Activated effector memory CD4-positive, alpha-beta T cell treated with Interleukin-2 at 50 U/mL for 16 hours (primary cell): ENCODE data around the gene PPHLN1.
"Not testable (repeated sequence)": the region's sequence is repeated elsewhere in the genome, so short reads cannot be mapped to it uniquely, and the experiment has no call there.

ENCODE experiments used
- DNase-seq: peaks from one replicate; pipeline ENCODE4 v3.0.0-alpha.2; 2020

Gene PPHLN1

DNA sequence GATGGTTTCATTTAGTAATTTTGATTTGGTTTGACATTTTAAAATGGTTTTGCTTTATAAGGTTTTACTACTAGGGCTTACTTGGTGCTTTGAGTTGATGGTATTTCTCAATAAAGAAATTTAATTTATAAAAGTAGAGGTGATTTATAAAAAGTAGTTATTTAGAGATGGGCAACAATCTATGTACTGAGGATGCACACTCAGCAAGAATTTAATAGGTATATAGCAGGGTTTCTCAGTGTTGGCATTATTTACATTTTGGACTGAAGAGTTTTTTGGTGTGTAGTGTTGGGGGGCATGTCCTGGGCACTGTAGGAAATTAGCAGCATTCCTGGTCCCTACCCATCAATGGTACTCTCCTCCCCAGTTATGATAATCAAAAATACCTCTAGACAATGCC, 47.7 kb downstream of the PPHLN1 start:
- DNase-seq: no peak

GRCh38 chr12:42380733-42381132, 54.8 kb downstream of the PPHLN1 start:
- no peak for DNase-seq

DNA sequence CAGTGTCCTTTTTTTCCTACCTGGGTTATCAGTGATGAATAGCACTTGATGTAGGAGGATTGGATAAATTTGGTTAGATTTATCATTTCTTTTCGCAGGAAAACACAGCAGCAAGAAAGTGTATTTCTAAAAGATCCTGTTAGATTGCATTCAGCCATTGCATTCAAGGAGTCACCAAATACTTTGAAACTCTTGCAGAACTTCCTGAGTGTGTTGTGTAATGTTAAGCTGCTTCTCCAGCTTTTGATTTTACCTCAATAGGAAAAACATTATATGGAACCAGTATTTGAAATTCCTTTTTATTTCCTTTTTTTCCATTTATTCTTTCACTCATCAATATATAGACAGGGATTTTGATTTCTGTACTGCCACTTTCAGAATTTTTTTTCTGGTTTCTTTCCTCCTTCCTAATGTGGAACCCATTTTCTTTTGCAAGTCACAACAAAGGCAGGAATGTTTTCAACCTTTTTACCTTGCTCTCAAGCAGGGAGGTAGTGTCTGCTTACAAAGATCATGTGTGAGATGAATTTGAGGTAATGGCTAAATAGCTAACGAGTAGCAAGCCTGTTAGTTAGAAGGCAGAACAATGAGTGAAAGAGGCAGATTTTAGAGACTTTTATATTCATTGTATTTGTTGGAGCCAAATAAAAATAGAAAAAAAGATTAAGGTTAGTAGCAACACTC, 56.2 kb downstream of the PPHLN1 start:
- no peak for DNase-seq

- no peak for DNase-seq
Observed at GRCh38 chr12:42385326-42385841, 59.4 kb downstream of the PPHLN1 start.

- no peak for DNase-seq
Observed at GRCh38 chr12:42386308-42386707, 60.3 kb downstream of the PPHLN1 start.

GRCh38 chr12:42388086-42388485, 62.1 kb downstream of the PPHLN1 start:
- DNase-seq: not testable (repeated sequence)

- no peak for DNase-seq
Observed at GRCh38 chr12:42394429-42394828, 68.5 kb downstream of the PPHLN1 start.

DNA sequence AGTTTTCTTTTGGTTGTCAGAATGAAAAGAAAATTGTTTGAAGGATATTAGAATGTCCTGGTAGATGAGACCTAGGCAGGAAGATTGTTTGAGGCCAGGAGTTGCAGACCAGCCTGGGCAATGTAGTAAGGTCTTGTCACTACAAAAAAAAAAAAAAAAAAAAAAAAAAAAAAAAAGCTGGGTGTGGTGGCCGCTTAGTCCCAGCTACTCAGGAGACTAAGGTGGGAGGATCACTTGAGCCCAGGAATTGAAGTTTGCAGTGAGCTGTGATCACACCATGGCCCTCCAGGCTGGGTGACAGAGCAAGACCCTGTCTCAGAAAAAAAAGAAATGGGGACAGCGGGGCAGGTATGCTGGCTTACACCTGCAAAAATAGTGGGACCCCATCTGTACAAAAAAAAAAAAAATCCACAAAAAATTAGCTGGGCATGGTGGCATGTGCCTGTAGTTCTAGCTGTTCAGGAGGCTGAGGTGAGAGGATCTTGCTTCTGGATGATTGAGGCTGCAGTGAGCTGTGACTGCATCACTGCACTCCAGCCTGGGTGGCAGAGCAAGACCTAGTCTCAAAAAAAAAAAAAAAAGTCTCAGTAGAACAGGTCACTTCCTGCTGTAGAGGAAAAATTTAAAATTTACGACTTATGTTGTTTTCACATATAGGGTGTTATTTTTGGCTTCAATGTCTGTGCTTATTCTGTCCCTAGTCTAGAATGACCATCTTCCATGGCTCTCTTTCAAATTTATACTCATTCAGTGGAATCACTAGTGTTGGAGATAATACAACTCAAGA, 70.7 kb downstream of the PPHLN1 start:
- DNase-seq: no peak

DNA sequence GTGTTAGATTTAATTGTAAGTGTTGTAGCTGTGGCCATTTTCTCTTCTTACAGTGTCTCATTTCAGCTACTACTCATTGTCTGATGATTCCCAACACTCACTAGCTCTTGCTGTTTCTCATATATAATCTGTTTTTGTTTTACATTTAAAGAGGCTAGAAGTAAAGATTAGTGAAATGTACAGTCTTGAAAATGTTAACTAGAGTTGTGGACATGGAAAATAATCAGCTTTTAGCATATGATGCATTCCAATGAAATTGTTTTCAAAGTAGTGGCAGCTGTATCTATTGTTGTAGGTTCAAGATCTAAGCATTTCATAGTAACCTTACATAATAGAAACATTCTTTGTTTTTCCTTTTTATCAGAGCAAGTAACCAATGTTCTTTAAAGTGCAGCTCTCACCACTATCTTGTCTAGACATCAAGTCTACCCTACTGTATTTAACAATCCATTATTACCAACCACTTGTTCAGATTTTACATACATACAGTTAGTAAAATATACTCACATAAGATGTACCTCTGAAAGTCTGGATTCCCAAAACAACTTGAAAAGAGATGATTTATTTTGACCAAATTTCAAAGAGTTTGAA, 76.9 kb downstream of the PPHLN1 start:
- no peak for DNase-seq

GRCh38 chr12:42407306-42407705, 81.3 kb downstream of the PPHLN1 start:
- no peak for DNase-seq

DNA sequence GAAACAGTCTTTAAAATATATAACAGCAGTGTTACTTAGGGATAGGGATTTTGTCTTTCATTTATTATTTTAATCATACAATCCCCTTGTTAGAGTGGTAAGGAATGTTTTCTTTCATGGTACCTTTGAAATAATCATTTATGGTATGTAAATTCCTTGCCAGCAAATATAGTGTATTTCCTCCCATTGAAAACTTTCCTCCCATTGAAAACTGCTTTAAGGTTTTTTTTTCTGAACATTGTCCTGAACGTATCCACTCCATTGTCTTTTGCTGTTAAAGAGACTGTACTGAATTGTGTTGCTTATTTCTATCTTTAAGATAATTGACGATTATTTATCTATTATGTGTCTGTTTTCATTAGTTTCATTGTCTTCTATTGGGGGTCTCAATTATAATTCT, 83.5 kb downstream of the PPHLN1 start:
- no peak for DNase-seq

- no peak for DNase-seq
Observed at GRCh38 chr12:42410340-42410739, 84.4 kb downstream of the PPHLN1 start.

- no peak for DNase-seq
Observed at GRCh38 chr12:42420395-42420794, 94.4 kb downstream of the PPHLN1 start.

DNA sequence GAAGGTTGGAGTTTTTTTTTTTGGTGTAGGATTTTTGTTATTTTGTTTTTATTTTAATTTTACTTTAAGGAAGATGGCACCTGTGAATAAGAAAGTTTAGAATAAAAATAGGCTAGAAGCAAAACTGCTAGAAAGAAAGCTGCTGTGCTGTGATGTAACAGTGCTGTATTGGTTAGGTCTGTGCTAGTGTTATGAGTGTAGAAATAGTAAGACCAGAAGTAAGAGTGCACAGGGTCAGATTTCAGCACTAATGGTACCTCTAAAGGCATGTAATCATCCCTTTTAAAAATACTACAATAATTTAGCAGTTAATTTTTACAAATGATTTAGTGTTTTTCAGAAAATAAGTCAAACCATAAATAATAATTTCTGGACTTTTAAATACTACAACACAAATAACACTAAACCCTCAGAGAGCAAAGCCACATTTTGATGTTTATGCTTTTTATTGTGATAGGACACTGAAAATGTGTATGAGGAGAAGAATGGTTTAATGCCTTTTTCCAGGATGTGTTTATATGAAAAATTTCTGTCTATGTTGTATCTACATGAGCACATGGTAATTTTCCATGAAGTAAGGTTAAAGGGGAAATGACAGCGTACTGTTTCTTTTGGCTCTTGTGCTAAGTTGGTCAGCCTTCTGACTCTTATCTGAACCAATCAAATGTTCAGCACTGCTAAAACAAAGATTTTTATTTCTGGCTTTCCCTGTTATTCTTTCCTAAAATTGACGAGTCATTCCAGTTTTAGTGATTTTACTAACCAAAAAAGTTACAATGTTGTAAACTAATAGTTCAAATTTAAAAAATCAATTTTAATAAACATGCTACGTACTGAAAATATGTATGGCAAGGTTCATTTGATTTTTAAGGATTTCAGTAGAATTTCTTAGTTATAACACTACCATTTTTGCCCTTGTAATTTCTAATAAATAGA, 96.1 kb downstream of the PPHLN1 start:
- DNase-seq: no peak

GRCh38 chr12:42422785-42423184, 96.8 kb downstream of the PPHLN1 start:
- DNase-seq: no peak

DNA sequence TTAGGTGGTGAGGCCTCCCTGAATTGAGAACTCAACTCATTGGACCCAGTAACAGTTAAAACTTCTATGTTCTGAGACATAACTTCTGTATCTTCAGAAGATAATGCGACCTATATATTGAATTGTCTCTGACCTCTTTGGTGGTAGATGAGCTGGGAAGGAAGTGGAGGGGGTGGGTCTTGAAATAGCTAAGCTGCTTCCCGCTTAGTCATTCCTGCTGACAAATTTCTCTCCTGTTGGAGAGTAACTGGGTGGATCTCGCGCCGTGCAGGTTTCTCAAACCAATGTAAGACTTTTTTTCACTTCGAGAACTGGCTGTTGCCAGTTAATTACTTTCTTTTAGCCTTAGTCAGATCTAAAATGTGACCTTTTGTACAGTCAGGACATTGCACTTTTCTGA, 100.8 kb downstream of the PPHLN1 start:
- no peak for DNase-seq

GRCh38 chr12:42428850-42429249, 102.9 kb downstream of the PPHLN1 start:
- DNase-seq: no peak

DNA sequence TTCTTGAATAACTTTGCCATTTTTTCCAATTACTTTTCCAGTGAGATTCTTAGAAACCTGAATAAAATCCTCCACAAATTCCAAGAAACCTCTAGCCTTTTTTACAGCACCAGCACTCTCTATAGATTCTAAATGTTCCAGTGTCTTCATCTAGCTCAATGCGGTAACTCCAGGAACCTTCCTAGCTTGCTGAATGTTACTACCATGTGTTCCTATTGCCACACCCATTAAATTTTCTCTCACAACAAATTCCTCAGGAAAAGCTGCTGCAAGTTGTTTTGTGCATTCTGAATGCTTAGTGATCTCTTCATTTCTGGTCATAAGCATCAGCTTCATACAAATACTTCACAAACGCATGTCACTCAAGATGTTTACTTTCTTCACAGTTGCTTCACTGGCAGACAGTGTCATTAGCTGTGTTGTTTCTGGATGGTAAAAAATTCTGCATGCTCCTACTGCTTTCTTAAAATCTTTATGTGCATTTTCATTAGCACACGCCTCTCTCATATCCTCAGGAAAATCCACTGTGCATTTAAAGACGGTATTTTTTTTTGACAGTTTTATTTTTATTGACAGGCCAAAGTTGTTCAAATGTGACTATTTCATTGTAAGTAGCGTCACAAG, 106.7 kb downstream of the PPHLN1 start:
- no peak for DNase-seq

DNA sequence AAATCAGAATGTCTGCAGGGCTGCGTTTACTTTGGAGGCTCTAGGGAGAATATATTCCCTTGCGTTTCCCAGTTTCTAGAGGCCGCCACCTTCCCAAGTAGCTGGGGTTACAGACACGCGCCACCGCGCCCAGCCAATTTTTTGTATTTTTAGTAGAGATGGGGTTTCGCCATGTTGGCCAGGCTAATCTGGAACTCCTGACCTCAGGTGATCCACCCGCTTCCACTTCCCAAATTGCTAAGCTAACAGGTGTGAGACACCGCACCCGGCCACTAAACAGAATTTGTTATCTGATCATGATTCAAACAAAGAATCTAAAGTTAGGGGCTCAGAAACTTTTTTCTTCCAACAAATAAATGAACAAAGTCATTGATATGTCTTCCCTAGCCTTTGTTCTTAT, 114.6 kb downstream of the PPHLN1 start:
- DNase-seq: no peak

- DNase-seq: no peak
Observed at GRCh38 chr12:42442311-42442759, 116.4 kb downstream of the PPHLN1 start.

DNA sequence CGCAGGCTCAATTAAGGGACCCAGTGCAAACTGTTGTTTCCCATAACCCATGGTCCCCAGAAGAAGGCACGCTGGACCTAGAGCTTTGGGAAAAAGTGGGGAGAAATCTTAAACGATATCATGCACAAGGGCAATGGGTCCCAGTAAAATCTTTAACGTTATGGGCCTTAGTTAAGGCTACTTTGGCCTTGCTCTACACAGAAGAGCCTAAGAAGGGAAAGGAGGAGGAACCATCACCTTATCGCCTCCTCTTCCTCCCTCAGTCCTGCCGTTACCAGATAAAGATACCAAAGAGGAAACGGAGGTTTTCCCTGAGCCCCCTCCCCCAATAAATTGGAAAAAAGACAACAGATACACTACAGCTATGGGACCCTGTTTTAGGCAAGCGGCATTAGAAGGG, 116.9 kb downstream of the PPHLN1 start:
- DNase-seq: no peak
